K562 (cell line): ENCODE measurements around the gene BASP1. TPM values are rescaled to one million over a fixed set of nuclear protein-coding genes. Genes with fewer than 3 reads are reported as not detected.

Experiments
- ATAC-seq: fragments of 200-7000 bp; cut with Tn5 transposase; 3 replicates; pipeline ENCODE4 v1.9.1; 2020; ENCODE audit warnings: moderate library complexity
- BruUV-seq: library from RNA; stranded (reverse); fragments of 400-500 nt; replicated peaks from 2 replicates; lab custom pipeline; 2021; lab: Mats Ljungman, UMichigan
- CTCF ChIA-PET: fragments of 300-600 bp; formaldehyde crosslinking; extraction: SDS; loops from one replicate; lab custom pipeline; 2021; ENCODE audit warnings: low intra/inter-chr PET ratio; lab: Yijun Ruan, JAX
- POLR2A ChIA-PET: fragments of 300-600, 350-650 bp; sonication (Branson Sonifier 250); formaldehyde crosslinking; extraction: SDS; loops from one replicate; lab custom pipeline; 2021; ENCODE audit warnings: antibody characterized with exemption, inconsistent platforms; lab: Yijun Ruan, JAX
- DNase-seq, 4 experiments: peaks; one replicate each; pipeline versions ENCODE4 v3.0.0 to v3.0.0-alpha.2; 2011 to 2018; ENCODE audit warnings: low spot score in 3 of 4, mixed read lengths in 3 of 4; ENCODE audit errors: extremely low read depth in 1 of 4
- FAIRE-seq: peaks from 2 replicates; lab custom pipeline; 2011; peaks lifted over from hg19 to GRCh38; lab: Jason Lieb, UNC
- H2AFZ ChIP-seq: 2 replicates; pipeline ENCODE4 v1.6.0; 2011; ENCODE audit warnings: low read depth, low read length, control low read depth, inconsistent platforms
- H3K27ac ChIP-seq: fragments of 200-600 bp; 3 replicates; pipeline ENCODE4 v1.8.0; 2011; ENCODE audit warnings: low read depth, mild to moderate bottlenecking, control low read depth, inconsistent platforms, low read length, moderate library complexity, mixed read lengths; ENCODE audit errors: extremely low read depth
- H3K27me3 ChIP-seq, 2 experiments: fragments of 300-600 bp in 1 of 2; 2 replicates in 1 of 2; 3 replicates in 1 of 2; pipeline versions ENCODE4 v1.6.0 to v1.8.0; 2011; ENCODE audit warnings: inconsistent platforms in 2 of 2, low read length in 2 of 2, mild to moderate bottlenecking in 1 of 2, mixed read lengths in 1 of 2, moderate library complexity in 1 of 2; ENCODE audit not compliant: control insufficient read depth in 2 of 2, insufficient read depth in 2 of 2
- H3K36me3 ChIP-seq: fragments of 300-600 bp; 3 replicates; pipeline ENCODE4 v1.8.0; 2011; ENCODE audit warnings: mild to moderate bottlenecking, low read length, inconsistent platforms; ENCODE audit not compliant: control insufficient read depth, insufficient read depth
- H3K4me1 ChIP-seq, 2 experiments: fragments of 200-600 bp in 1 of 2; replicated peaks in 1 of 2; 2 replicates in 1 of 2; 3 replicates in 1 of 2; pipeline versions ENCODE4 v1.5.1 to v1.8.0; 2011; ENCODE audit warnings: inconsistent platforms in 2 of 2, low read length in 2 of 2, mild to moderate bottlenecking in 1 of 2, mixed read lengths in 1 of 2, moderate library complexity in 1 of 2; ENCODE audit not compliant: control insufficient read depth in 2 of 2, insufficient read depth in 2 of 2
- H3K4me2 ChIP-seq: 2 replicates; pipeline ENCODE4 v1.6.1; 2011; ENCODE audit warnings: low read length, control low read depth, inconsistent platforms, mixed read lengths; ENCODE audit not compliant: insufficient read depth
- H3K4me3 ChIP-seq: fragments of 200-600 bp; sonication (generic), shearing (Covaris generic); 2 replicates; pipeline ENCODE4 v1.5.1; 2016; ENCODE audit warnings: control low read depth, inconsistent platforms
- H3K79me2 ChIP-seq: fragments of 200-600 bp; 3 replicates; pipeline ENCODE4 v1.8.0; 2011; ENCODE audit warnings: low read length, inconsistent platforms; ENCODE audit not compliant: control insufficient read depth, insufficient read depth
- H3K9ac ChIP-seq, 2 experiments: 2 replicates each; pipeline versions ENCODE4 v1.6.0 to v1.6.1; 2011; ENCODE audit warnings: low read depth in 2 of 2, low read length in 2 of 2, control low read depth in 1 of 2, inconsistent platforms in 1 of 2, mild to moderate bottlenecking in 1 of 2, mixed read lengths in 1 of 2; ENCODE audit not compliant: insufficient read depth in 1 of 2
- H3K9me1 ChIP-seq: one replicate; pipeline ENCODE4 v1.6.0; 2011; ENCODE audit warnings: inconsistent platforms, mild to moderate bottlenecking, low read length, moderate library complexity; ENCODE audit not compliant: control insufficient read depth, insufficient read depth
- H3K9me3 ChIP-seq: replicated peaks from 2 replicates; pipeline ENCODE4 v1.5.1; 2011; ENCODE audit warnings: low read depth, low read length, inconsistent platforms; ENCODE audit not compliant: control insufficient read depth, insufficient read depth
- H4K20me1 ChIP-seq: replicated peaks from 2 replicates; pipeline ENCODE4 v1.6.1; 2011; ENCODE audit warnings: low read length, inconsistent platforms, mixed read lengths; ENCODE audit not compliant: control insufficient read depth, insufficient read depth
- BHLHE40 ChIP-seq: IDR thresholded peaks from 2 replicates; pipeline ENCODE4 v1.6.1; 2011; ENCODE audit warnings: low read length, improper control_type of control experiment
- CREM ChIP-seq: IDR thresholded peaks from 2 replicates; pipeline ENCODE4 v1.6.1; 2014; ENCODE audit warnings: antibody characterized with exemption, low read depth
- ESRRA ChIP-seq: fragments of 450-650 bp; IDR thresholded peaks from 2 replicates; pipeline ENCODE4 v1.6.1; 2014; ENCODE audit warnings: low read depth, mild to moderate bottlenecking, moderate library complexity, borderline replicate concordance
- FOSL1 ChIP-seq: fragments of 200-800 bp; sonication (Bioruptor generic); conservative IDR thresholded peaks from 2 replicates; pipeline ENCODE4 v1.6.1; 2016; ENCODE audit warnings: missing genetic modification characterization, missing compliant biosample characterization
- HLTF ChIP-seq: fragments of 450-650 bp; IDR thresholded peaks from 2 replicates; pipeline ENCODE4 v1.6.1; 2016
- WGBS: fragments of 100-300 bp; shearing (Covaris generic); methylation state at CpG from one replicate; pipeline ENCODE4 v1.1.6; 2016; ENCODE audit warnings: low coverage, mixed read lengths; ENCODE audit not compliant: insufficient coverage; ENCODE audit errors: missing lambda C conversion rate; 5-methylcytosine and 5-hydroxymethylcytosine counted together
- in situ Hi-C: fragments of 300-500 bp; cut with MboI; formaldehyde crosslinking; loops from 4 replicates; pipeline ENCODE4 v1.15.0; 2018; ENCODE audit warnings: inconsistent platforms, mixed read lengths
- intact Hi-C: fragments of 100-400 bp; cut with micrococcal nuclease; formaldehyde crosslinking; loops from 2 replicates; pipeline ENCODE4 v1.14.2; 2022
- polyA plus RNA-seq, 8 experiments: library from polyadenylated mRNA; depleted of rRNA in 4 of 8; stranded (reverse) in 5 of 8; unstranded in 3 of 8; fragments of >200 nt; fragmentation: Nextera tagmentation in 2 of 8; fragmentation: Illumina TruSeq in 1 of 8; extraction: Ambion mirVana in 2 of 8; extraction: Trizol in 1 of 8; gene quantifications; 2 replicates each; pipeline versions ENCODE4 v1.2.1 to v1.2.3, GENCODE V29; 2011 to 2014; ENCODE audit warnings: inconsistent platforms in 1 of 8, missing spikeins in 1 of 8
- total RNA-seq, 7 experiments: library from RNA; depleted of rRNA in 6 of 7; stranded (reverse); fragments of >200 nt in 6 of 7; fragmentation: Illumina TruSeq in 2 of 7; extraction: Trizol in 2 of 7; gene quantifications; 2 replicates each; pipeline versions ENCODE4 v1.2.1 to v1.2.3, GENCODE V29; 2011 to 2021; ENCODE audit warnings: low replicate concordance in 1 of 7

Gene BASP1
- total and polyA plus RNA-seq, 9 of the 15 experiments (the other 6 are each of a cell fraction or from before 2014, with no cell fraction given) = 0.22 TPM; not detected in 8

GRCh38 chr5:17180330-17180843 is 37.0 kb upstream of the BASP1 start:
- no TSS peak for BruUV-seq
- in situ Hi-C loops = no loop called here
- no peak for DNase-seq
- Histone ChIP-seq H3K79me2 (no peaks in the 10 kb centered on the region), H3K4me1 (no peaks in the 10 kb centered on the region), H3K4me2 (no peak overlapping the region), H3K4me3 (no peak overlapping the region), H4K20me1 (no peaks in the 10 kb centered on the region), H3K27me3 (no peaks in the 10 kb centered on the region), H2AFZ (no peak overlapping the region), H3K9ac (no peak overlapping the region), H3K27ac (no peak overlapping the region), H3K9me3 (no peaks in the 10 kb centered on the region), H3K36me3 (no peaks in the 10 kb centered on the region), H3K9me1 (no peaks in the 10 kb centered on the region)
- WGBS = 0% methylated on average over 6 of the region's 6 CpGs
- no peak for ATAC-seq
- no peak for FAIRE-seq
- POLR2A ChIA-PET = no interaction called here
- CTCF ChIA-PET = interaction anchor here (0.6 kb wide), 1 partner anchor 1233 kb away, joined by 3 read pairs; no protein-coding TSS in a partner anchor
- intact Hi-C loops = no loop called here
- TF ChIP-seq ESRRA (no peak), BHLHE40 (no peak)
- TF ChIP-seq, all 486 proteins: peak for 0

- no peak for FAIRE-seq
- Histone ChIP-seq H3K27me3 (no peaks in the 10 kb centered on the region), H3K27ac (no peak overlapping the region), H3K36me3 (no peaks in the 10 kb centered on the region), H2AFZ (no peak overlapping the region), H3K4me1 (no peaks in the 10 kb centered on the region), H3K9ac (no peak overlapping the region), H3K9me1 (no peaks in the 10 kb centered on the region), H4K20me1 (no peaks in the 10 kb centered on the region), H3K9me3 (no peaks in the 10 kb centered on the region), H3K4me2 (no peak overlapping the region), H3K4me3 (no peak overlapping the region), H3K79me2 (no peaks in the 10 kb centered on the region)
- intact Hi-C loops = no loop called here
- ChIA-PET CTCF (interaction anchor here (0.6 kb wide), 1 partner anchor 1232 kb away, joined by 3 read pairs; no protein-coding TSS in a partner anchor), POLR2A (no interaction called here)
- TF ChIP-seq FOSL1 (tag) = 0 out of 2 replicates have a peak, but pooled peaks have one; percentile 30
- TF ChIP-seq HLTF = no peak
- TF ChIP-seq CREM = peak; percentile 55
- no TSS peak for BruUV-seq
- in situ Hi-C loops = no loop called here
- no peak for ATAC-seq
- WGBS = under 1% methylated on average over 11 of the region's 11 CpGs
- DNase-seq = peak in 1 of 4 experiments; percentile 5
These were observed 36.3 kb upstream of the BASP1 start for GRCh38 chr5:17180864-17181723.
